Epithelial cell of esophagus (primary cell): Measurements from ENCODE around the gene C9orf72.
"Not testable (repeated sequence)": the region's sequence is repeated elsewhere in the genome, so short reads cannot be mapped to it uniquely, and the experiment has no call there.

Source experiments
- DNase-seq: peaks from one replicate; pipeline ENCODE4 v3.0.0; 2010; ENCODE audit warnings: low read depth
- H3K4me3 ChIP-seq: 2 replicates; pipeline ENCODE4 v1.5.1; 2011; ENCODE audit warnings: mild to moderate bottlenecking, low read length, control low read depth
- CTCF ChIP-seq: IDR thresholded peaks from 2 replicates; pipeline ENCODE4 v1.5.1; 2011; ENCODE audit warnings: low read depth, mild to moderate bottlenecking, low read length, control low read depth, inconsistent platforms; ENCODE audit not compliant: insufficient read depth; ENCODE audit errors: missing control alignments

The C9orf72 gene

GRCh38 chr9:27506981-27507380 is 66.3 kb downstream of the C9orf72 start:
- no peak for TF ChIP-seq CTCF
- DNase-seq, result no peak
- no peak overlapping the region for H3K4me3 ChIP-seq

- H3K4me3 ChIP-seq, result no peak overlapping the region
- no peak for TF ChIP-seq CTCF
- DNase-seq, result peak; percentile 80
Observed at GRCh38 chr9:27505744-27506161, 67.5 kb downstream of the C9orf72 start.

DNA sequence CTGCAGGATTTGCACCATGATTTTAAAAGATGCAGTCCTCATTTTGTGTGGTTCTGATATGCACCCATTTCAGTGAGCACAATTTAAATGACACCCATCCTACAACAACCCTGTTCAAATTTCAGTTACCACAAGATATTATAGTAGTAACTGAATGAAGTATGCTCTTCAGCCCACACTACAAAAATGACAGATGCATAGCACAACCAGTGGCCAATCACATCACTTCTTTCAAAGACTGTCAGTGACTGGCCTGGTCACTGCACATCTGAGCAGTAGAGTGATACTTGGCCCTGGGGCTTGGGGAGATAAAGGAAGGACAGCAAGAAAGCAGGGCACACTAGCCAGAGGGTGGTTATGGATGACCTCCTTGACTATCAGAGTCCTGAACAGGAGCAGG is 69.0 kb downstream of the C9orf72 start:
- no peak for DNase-seq
- H3K4me3 ChIP-seq, result no peak overlapping the region
- no peak for TF ChIP-seq CTCF

DNA sequence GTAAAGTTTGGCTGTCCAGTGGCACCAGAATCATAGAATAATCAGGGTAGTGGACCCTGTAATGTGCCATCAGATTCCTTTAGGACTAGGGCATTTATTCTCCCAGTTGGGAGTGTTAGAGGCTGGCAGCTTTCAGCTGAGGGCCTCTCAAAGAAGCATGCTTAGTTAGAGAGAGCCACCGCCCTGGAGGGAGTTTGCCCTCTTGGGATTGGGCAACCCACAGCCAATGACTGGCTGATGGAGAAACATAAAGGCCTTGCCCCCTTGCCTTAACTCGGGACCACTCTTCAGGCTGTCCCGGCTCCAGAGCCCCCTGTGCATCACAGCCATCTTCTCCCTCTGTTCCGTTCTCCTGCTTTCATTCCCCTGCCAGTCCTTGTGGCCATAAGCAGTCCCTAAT is 69.7 kb downstream of the C9orf72 start:
- no peak for TF ChIP-seq CTCF
- H3K4me3 ChIP-seq, result no peak overlapping the region
- no peak for DNase-seq

DNA sequence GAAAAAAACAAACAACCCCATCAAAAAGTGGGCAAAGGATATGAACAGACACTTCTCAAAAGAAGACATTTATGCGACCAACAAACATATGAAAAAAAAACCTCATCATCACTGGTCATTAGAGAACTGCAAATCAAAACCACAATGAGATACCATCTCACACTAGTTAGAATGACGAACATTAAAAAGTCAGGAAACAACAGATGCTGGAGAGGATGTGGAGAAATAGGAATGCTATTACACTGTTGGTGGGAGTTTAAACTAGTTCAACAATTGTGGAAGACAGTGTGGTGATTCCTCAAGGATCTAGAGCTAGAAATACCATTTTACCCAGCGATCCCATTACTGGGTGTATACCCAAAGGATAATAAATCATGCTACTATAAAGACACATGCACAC is 72.4 kb downstream of the C9orf72 start:
- not testable (repeated sequence) for DNase-seq, H3K4me3 ChIP-seq

GRCh38 chr9:27499451-27499850 is 73.8 kb downstream of the C9orf72 start:
- peak; percentile 95 for DNase-seq
- TF ChIP-seq CTCF, result no peak
- no peak overlapping the region for H3K4me3 ChIP-seq

DNA sequence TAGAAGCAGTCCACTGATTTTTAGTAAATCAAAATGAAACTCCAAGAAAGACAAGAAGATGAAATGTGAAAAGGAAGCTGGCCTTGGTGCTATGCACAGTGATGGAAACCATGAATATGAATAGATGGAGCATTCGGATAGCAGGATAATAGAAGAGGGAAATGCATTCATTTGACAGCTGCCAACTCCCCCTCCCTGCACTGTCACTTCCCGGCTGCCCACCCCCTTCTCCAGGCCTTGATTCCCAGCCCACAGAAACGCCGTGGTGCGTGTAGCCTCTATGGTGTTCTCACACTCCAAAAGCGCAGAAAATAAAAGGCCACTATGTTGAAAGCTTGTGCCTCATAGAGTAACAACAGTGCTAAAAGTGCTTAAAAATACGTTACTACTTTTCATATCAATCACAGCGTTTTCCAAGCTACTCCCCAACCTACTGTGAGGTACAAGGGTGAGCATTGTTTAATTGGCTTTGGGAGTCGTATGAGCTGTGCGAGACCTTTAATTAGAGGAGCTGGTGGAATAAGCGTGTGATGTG is 75.3 kb downstream of the C9orf72 start:
- no peak for DNase-seq
- no peak overlapping the region for H3K4me3 ChIP-seq
- TF ChIP-seq CTCF, result no peak
